Nephron progenitor cell (in vitro differentiated cells): ENCODE data around the gene WT1.

Source experiments
- DNase-seq: peaks from one replicate; pipeline ENCODE4 v3.0.0; 2021
- H3K27ac Mint-ChIP-seq: 2 replicates; pipeline ENCODE4 v1.8.0; 2021; ENCODE audit warnings: mild to moderate bottlenecking, moderate library complexity, mixed read lengths
- H3K27me3 Mint-ChIP-seq: 2 replicates; pipeline ENCODE4 v1.8.0; 2021; ENCODE audit warnings: mild to moderate bottlenecking, low read depth, mixed read lengths; ENCODE audit not compliant: poor library complexity
- H3K36me3 Mint-ChIP-seq: 2 replicates; pipeline ENCODE4 v1.8.0; 2021; ENCODE audit warnings: low read depth, mixed read lengths
- H3K4me1 Mint-ChIP-seq: 2 replicates; pipeline ENCODE4 v1.8.0; 2021; ENCODE audit warnings: mixed read lengths
- H3K4me3 Mint-ChIP-seq: 2 replicates; pipeline ENCODE4 v1.8.0; 2021; ENCODE audit warnings: mild to moderate bottlenecking, moderate library complexity, mixed read lengths
- H3K9me3 Mint-ChIP-seq: 2 replicates; pipeline ENCODE4 v1.8.0; 2021; ENCODE audit warnings: mild to moderate bottlenecking, moderate library complexity, mixed read lengths
- CTCF ChIP-seq: fragments of 200-600 bp; sonication (generic); IDR thresholded peaks from 2 replicates; pipeline ENCODE4 v1.5.0; 2021; ENCODE audit warnings: antibody characterized with exemption

WT1 gene

DNA sequence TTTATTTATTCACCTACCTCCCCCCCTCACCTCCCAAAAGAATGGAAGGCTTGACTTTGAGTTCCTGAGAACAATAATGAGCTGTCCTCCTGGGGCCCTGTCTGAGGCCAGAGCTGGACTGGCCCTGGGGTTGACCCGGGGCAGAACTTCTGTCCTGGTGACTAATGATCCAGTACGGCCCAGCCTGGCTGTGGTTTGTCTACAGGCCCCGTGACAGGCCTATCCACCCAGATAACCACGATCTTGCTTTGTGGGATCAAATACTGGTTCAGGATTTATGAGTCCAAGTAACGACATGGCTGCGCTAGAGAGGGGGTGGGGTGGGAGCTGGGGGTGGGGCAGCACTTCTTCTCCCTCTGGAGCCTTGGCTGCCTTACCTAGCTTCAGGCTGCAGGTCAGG, 81.5 kb downstream of the WT1 start:
- peak overlapping the region; percentile 24 for H3K4me3 Mint-ChIP-seq
- no peak for TF ChIP-seq CTCF
- H3K27me3 Mint-ChIP-seq, result no peaks in the 10 kb centered on the region
- no peaks in the 10 kb centered on the region for H3K36me3 Mint-ChIP-seq
- DNase-seq, result peak; percentile 33
- peaks cover 95% of the 10 kb centered on the region for H3K4me1 Mint-ChIP-seq
- peaks cover under 1% of the 10 kb centered on the region for H3K9me3 Mint-ChIP-seq
- H3K27ac Mint-ChIP-seq, result peak overlapping the region; percentile 81

DNA sequence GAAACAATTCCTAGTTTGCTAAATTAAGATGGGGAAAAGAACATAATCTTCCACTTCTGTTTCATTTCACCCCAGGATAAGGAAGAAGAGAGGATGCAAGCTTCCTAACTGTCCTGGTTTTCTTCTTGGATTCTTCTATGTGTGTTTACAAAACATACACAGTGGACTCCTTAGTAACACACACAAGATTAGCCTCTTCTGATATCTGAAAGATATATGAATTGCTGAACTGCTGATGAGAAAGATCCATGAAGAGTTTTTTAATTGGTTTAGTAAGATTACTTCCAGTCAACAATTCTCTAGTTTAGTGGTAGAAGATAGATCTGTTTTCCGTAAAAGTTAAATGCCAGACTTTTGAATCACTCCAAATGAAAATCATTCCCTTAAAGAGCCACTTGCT, 86.8 kb downstream of the WT1 start:
- peaks cover 98% of the 10 kb centered on the region for H3K4me1 Mint-ChIP-seq
- peak overlapping the region; percentile 84 for H3K27ac Mint-ChIP-seq
- no peaks in the 10 kb centered on the region for H3K9me3 Mint-ChIP-seq
- TF ChIP-seq CTCF, result no peak
- H3K27me3 Mint-ChIP-seq, result no peaks in the 10 kb centered on the region
- no peak overlapping the region for H3K4me3 Mint-ChIP-seq
- H3K36me3 Mint-ChIP-seq, result no peaks in the 10 kb centered on the region
- no peak for DNase-seq

DNA sequence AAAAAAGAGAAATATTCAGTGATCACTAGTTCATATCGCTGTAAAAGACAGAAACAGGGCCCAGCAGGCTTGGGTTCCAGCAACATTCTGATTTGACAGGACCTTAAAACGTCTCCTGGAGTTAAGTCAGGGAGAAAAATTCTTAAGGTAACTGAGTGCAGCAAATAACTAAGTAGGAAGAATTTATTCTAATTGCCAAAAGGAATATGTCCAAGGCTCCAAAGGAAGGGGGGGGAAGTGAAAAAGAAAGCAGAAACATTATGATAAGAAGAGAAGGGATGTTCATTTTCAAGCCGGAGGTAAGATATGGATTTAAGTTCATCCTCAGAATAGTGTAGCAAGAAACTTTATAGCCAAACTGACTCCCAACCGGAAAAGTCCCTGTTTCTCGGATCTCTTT, 90.4 kb downstream of the WT1 start:
- DNase-seq, result no peak
- TF ChIP-seq CTCF, result no peak
- no peaks in the 10 kb centered on the region for H3K27me3 Mint-ChIP-seq
- peak overlapping the region; percentile 96 for H3K27ac Mint-ChIP-seq
- H3K36me3 Mint-ChIP-seq, result no peaks in the 10 kb centered on the region
- no peaks in the 10 kb centered on the region for H3K9me3 Mint-ChIP-seq
- H3K4me3 Mint-ChIP-seq, result no peak overlapping the region
- peaks cover 87% of the 10 kb centered on the region for H3K4me1 Mint-ChIP-seq

GRCh38 chr11:32343325-32344008, 91.9 kb downstream of the WT1 start:
- H3K27me3 Mint-ChIP-seq, result no peaks in the 10 kb centered on the region
- no peak overlapping the region for H3K4me3 Mint-ChIP-seq
- no peaks in the 10 kb centered on the region for H3K9me3 Mint-ChIP-seq
- H3K36me3 Mint-ChIP-seq, result no peaks in the 10 kb centered on the region
- TF ChIP-seq CTCF, result no peak
- DNase-seq, result no peak
- H3K27ac Mint-ChIP-seq, result no peak overlapping the region
- H3K4me1 Mint-ChIP-seq, result peaks cover 74% of the 10 kb centered on the region

DNA sequence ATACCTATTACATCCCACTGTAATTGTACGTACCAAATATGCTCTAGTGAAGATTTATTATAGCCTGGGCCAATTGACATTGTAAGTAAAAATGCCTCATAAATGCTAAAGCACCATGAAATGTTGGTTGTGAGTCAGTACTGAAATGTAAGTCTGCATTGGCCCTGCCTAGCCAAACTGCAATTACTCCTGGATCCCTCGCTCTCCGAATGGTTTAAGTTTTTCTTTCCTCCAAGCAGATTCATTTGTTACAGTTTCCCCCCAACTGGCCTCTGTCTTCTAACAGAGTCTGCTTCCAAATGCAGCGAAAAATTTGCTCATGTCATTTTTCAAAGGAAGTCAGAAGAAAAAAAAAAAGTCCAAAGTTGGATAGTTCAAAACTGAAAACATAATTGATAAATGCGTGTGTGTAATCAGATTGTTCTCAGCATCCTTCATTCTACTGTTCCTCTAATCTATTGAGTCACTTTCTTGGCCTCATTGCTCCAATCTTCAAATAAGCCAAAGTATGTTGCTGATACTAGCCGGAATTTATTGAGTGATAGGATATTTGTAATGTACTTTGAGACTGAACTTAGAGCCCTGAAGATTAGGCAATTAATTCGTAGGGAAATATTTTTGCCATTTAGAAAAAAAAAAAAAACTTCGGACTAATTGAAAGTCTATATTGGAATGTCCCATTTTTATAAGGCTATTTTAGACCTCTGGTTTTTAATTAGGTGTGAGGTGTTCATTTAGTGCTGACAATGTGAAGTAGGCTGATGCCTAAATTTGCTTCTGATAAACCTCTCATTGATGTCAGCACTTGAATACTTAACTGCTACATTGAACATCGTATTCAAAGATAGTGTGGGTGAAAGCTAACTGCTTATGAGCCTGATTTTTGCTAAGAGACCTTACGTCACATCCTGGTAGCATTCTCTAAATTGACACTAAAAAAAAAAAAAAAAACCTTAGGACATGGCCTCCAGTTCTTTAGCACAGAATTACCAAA, 93.4 kb downstream of the WT1 start:
- H3K4me1 Mint-ChIP-seq, result peaks cover 65% of the 10 kb centered on the region
- no peak for TF ChIP-seq CTCF

More for the DNA sequence above, 93.4 kb downstream of the WT1 start:
- Mint-ChIP-seq H3K27me3 (peaks cover 2% of the 10 kb centered on the region), H3K36me3 (no peaks in the 10 kb centered on the region), H3K27ac (peak overlapping the region; percentile 80), H3K4me3 (no peak overlapping the region), H3K9me3 (peaks cover 6% of the 10 kb centered on the region)
- no peak for DNase-seq
